Fibroblast of pulmonary artery (primary cell): ENCODE measurements around the gene CCDC15.
A peak's percentile ranks its signal among the peaks of the same experiment; 100 is the strongest.
"Not testable (repeated sequence)": the region's sequence is repeated elsewhere in the genome, so short reads cannot be mapped to it uniquely, and the experiment has no call there.

Experiments used
- DNase-seq: peaks from one replicate; pipeline ENCODE4 v3.0.0-alpha.2; 2010; ENCODE audit warnings: low read depth
- H3K4me3 ChIP-seq: replicated peaks from 2 replicates; pipeline ENCODE4 v1.5.1; 2011; ENCODE audit warnings: low read depth, mild to moderate bottlenecking, control low read depth, low read length, moderate library complexity
- TF ChIP-seq, protein P1 (sequence below): IDR thresholded peaks from 2 replicates; pipeline ENCODE4 v1.5.1; 2011; ENCODE audit warnings: mild to moderate bottlenecking, control low read depth, low read length, inconsistent platforms; ENCODE audit errors: missing control alignments

The CCDC15 gene

GRCh38 chr11:124950601-124951330 lies 3.2 kb upstream of the CCDC15 start:
- DNase-seq = no peak
- TF ChIP-seq, protein P1, sequence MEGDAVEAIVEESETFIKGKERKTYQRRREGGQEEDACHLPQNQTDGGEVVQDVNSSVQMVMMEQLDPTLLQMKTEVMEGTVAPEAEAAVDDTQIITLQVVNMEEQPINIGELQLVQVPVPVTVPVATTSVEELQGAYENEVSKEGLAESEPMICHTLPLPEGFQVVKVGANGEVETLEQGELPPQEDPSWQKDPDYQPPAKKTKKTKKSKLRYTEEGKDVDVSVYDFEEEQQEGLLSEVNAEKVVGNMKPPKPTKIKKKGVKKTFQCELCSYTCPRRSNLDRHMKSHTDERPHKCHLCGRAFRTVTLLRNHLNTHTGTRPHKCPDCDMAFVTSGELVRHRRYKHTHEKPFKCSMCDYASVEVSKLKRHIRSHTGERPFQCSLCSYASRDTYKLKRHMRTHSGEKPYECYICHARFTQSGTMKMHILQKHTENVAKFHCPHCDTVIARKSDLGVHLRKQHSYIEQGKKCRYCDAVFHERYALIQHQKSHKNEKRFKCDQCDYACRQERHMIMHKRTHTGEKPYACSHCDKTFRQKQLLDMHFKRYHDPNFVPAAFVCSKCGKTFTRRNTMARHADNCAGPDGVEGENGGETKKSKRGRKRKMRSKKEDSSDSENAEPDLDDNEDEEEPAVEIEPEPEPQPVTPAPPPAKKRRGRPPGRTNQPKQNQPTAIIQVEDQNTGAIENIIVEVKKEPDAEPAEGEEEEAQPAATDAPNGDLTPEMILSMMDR = no peak
- H3K4me3 ChIP-seq = no peak overlapping the region

DNA sequence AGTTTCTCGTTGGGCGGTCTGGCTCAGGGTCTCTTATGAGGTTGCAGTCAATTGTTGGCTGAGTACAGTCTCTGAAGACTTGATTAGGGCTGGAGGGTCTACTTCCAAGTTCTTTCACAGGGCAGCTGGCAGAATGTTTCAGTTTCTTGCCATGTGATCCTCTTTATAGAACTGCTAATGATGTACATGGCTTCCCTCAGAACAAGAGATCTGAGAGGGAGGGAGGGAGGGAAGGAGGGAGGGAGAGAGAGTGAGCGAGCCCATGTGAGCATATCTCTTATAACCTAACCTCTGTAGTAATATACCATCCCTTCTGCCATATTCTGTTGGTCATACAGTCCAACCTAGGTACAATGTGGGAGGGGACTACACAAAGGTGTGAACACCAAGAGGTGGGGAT lies 2.7 kb upstream of the CCDC15 start:
- no peak overlapping the region for H3K4me3 ChIP-seq
- no peak for DNase-seq
- TF ChIP-seq, protein P1 = no peak

DNA sequence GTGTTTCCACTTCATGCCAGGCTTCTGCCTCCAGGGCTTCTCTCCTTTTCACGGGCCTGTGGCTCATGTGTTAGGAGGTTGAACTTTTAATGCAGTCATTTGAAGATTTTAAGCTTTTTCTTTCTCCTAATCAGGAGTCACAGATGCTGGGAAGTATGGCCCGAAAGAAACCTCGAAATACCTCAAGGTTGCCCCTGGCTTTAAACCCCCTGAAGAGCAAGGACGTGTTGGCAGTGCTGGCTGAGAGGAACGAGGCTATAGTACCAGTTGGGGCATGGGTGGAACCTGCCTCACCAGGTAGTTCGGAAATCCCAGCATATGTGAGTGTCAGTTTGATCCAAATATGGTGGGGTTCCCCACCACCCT lies 571 bp downstream of the CCDC15 start:
- peak overlapping the region; percentile 74 for H3K4me3 ChIP-seq
- TF ChIP-seq, protein P1 = no peak
- DNase-seq = no peak

DNA sequence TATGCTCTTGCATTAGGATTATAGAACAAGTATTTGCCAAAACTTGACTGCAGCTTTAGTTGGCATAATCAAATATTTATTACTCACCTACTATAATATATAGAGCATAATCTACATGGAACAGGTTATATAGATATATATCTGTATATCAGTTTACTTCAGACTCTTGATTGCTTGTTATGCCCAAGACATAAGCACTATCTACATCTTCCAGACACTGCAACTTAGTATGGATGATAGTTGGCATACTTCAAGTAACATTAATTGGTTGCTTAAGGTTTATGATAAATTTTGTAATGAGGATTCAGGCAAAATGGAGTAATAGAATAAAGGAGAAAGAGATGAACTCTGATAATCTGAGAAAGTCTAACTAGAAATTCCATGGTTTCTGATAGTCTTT lies 1.0 kb downstream of the CCDC15 start:
- TF ChIP-seq, protein P1 = no peak

DNA sequence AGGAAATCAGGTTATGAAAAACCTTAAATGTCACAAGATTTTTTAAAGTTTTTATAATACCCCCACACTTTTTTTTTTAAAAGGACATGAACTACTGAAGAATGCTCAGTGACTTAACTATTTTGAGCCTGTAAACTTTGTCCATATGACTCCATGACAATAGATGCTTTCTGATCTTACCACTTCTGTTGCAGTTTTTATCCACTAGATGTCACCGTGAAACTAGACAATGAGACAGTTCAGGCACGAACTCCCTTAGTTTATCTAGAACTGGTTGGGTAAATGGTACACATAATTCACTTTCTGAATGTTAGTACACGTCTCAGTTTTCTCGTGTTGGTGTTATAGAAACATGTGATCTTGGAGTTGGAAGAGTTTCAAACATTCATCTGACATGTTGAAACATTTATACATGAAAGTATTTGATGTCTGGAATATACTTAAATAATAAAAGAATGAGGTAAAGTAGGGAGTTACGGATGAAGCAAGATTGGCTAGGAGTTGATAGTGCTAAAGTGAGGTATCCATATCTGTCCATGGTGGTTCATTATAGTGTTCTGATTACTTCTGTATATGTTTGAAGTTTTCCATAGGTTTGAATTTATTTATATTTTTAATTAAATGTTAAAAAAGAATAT lies 8.1 kb downstream of the CCDC15 start:
- DNase-seq = peak; percentile 91
- TF ChIP-seq, protein P1 = peak; percentile 83
- H3K4me3 ChIP-seq = no peak overlapping the region

More for the DNA sequence above, 1.0 kb downstream of the CCDC15 start:
- no peak for DNase-seq
- H3K4me3 ChIP-seq = no peak overlapping the region

GRCh38 chr11:124968197-124968596 lies 14.2 kb downstream of the CCDC15 start:
- not testable (repeated sequence) for H3K4me3 ChIP-seq, DNase-seq

GRCh38 chr11:124970925-124971324 lies 16.9 kb downstream of the CCDC15 start:
- TF ChIP-seq, protein P1 = no peak
- no peak overlapping the region for H3K4me3 ChIP-seq
- peak; percentile 62 for DNase-seq
